ENCODE measurements around the gene MS4A1. TPM values are rescaled to one million over a fixed set of nuclear protein-coding genes. Genes with fewer than 3 reads are reported as not detected.
"Not testable (repeated sequence)": the region's sequence is repeated elsewhere in the genome, so short reads cannot be mapped to it uniquely, and the experiment has no call there.

MS4A1 gene
- total and polyA plus RNA-seq, 7 donors, result 0.09 to 1.9 (median 0.48) TPM; not detected in 1

- no peak for ATAC-seq
- Histone ChIP-seq H3K27me3 (ENCODE audit: insufficient read depth in 3 of 3, low read length in 2 of 3) (no peaks in the 10 kb centered on the region), H3K9me3 (no peaks in the 10 kb centered on the region), H3K4me1 (no peaks in the 10 kb centered on the region), H3K4me3 (no peak overlapping the region), H3K27ac (no peak overlapping the region), H3K36me3 (ENCODE audit: insufficient read depth in 1 of 2, low read depth in 1 of 2) (no peaks in the 10 kb centered on the region)
- TF ChIP-seq, protein P1, sequence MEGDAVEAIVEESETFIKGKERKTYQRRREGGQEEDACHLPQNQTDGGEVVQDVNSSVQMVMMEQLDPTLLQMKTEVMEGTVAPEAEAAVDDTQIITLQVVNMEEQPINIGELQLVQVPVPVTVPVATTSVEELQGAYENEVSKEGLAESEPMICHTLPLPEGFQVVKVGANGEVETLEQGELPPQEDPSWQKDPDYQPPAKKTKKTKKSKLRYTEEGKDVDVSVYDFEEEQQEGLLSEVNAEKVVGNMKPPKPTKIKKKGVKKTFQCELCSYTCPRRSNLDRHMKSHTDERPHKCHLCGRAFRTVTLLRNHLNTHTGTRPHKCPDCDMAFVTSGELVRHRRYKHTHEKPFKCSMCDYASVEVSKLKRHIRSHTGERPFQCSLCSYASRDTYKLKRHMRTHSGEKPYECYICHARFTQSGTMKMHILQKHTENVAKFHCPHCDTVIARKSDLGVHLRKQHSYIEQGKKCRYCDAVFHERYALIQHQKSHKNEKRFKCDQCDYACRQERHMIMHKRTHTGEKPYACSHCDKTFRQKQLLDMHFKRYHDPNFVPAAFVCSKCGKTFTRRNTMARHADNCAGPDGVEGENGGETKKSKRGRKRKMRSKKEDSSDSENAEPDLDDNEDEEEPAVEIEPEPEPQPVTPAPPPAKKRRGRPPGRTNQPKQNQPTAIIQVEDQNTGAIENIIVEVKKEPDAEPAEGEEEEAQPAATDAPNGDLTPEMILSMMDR (IDR thresholded peaks at IDR 0.05), result no peak
- 81 to 85% (median 83%) methylated on average over 3 of the region's 3 CpGs for WGBS, 3 donors
- intact Hi-C loops (cut with DNase I), result no loop called here
- DNase-seq, result no peak
Observed at GRCh38 chr11:60504219-60504905, 48.7 kb downstream of the MS4A1 start.

GRCh38 chr11:60509609-60510008 lies 54.0 kb downstream of the MS4A1 start:
- H3K4me3 ChIP-seq; H3K27ac ChIP-seq; H3K9me3 ChIP-seq; DNase-seq; intact Hi-C loops (cut with DNase I); H3K27me3 ChIP-seq (ENCODE audit: insufficient read depth in 3 of 3, low read length in 2 of 3); H3K36me3 ChIP-seq (ENCODE audit: insufficient read depth in 1 of 2, low read depth in 1 of 2); ATAC-seq; H3K4me1 ChIP-seq: not testable (repeated sequence)
- 75 to 79% (median 79%) methylated on average over 15 of the region's 15 CpGs for WGBS, 3 donors

GRCh38 chr11:60510209-60510608 lies 54.6 kb downstream of the MS4A1 start:
- H3K4me3 ChIP-seq; ATAC-seq; intact Hi-C loops (cut with DNase I); H3K36me3 ChIP-seq (ENCODE audit: insufficient read depth in 1 of 2, low read depth in 1 of 2); H3K9me3 ChIP-seq; H3K27ac ChIP-seq; H3K4me1 ChIP-seq; DNase-seq; H3K27me3 ChIP-seq (ENCODE audit: insufficient read depth in 3 of 3, low read length in 2 of 3): not testable (repeated sequence)
- 93 to 94% (median 93%) methylated on average over 22 to 28 of the region's 28 CpGs for WGBS, 3 donors

DNA sequence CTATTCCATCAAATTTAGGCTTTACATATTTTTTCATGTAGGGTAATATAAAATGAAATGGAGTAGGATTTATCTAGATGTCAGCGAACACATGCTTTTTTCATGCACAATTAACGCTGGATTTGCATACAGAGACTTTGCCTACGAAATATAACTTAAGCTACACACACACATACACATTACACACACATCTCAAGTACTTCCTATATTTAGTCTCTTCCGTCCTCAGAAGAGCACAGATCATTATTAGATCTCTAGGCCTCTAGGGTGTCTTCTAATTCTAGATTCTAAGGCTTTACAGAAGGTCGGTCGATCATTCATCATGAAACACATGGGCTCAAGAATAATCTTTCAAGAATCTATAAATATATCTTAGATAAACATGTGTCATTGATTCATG lies 55.7 kb downstream of the MS4A1 start:
- no peak for ATAC-seq
- Histone ChIP-seq H3K4me3 (no peak overlapping the region), H3K27ac (no peak overlapping the region), H3K27me3 (ENCODE audit: insufficient read depth in 3 of 3, low read length in 2 of 3) (no peaks in the 10 kb centered on the region), H3K4me1 (no peaks in the 10 kb centered on the region), H3K36me3 (ENCODE audit: insufficient read depth in 1 of 2, low read depth in 1 of 2) (no peaks in the 10 kb centered on the region), H3K9me3 (no peaks in the 10 kb centered on the region)
- 56 to 61% (median 58%) methylated on average over 6 of the region's 6 CpGs for WGBS, 3 donors
- DNase-seq, result no peak
- intact Hi-C loops (cut with DNase I), result no loop called here
- TF ChIP-seq, protein P1 (IDR thresholded peaks at IDR 0.05), result no peak

GRCh38 chr11:60512651-60513225 lies 57.1 kb downstream of the MS4A1 start:
- no peak for ATAC-seq
- 58 to 61% (median 60%) methylated on average over 3 of the region's 3 CpGs for WGBS, 3 donors

More at GRCh38 chr11:60512651-60513225, 57.1 kb downstream of the MS4A1 start:
- no peak for DNase-seq
- H3K27me3 ChIP-seq (ENCODE audit: insufficient read depth in 3 of 3, low read length in 2 of 3), result no peaks in the 10 kb centered on the region
- no peaks in the 10 kb centered on the region for H3K9me3 ChIP-seq
- H3K27ac ChIP-seq, result no peak overlapping the region
- intact Hi-C loops (cut with DNase I), result no loop called here
- TF ChIP-seq, protein P1 (IDR thresholded peaks at IDR 0.05), result no peak
- H3K4me3 ChIP-seq, result no peak overlapping the region
- H3K4me1 ChIP-seq, result no peaks in the 10 kb centered on the region
- no peaks in the 10 kb centered on the region for H3K36me3 ChIP-seq (ENCODE audit: insufficient read depth in 1 of 2, low read depth in 1 of 2)
